Upper lobe of right lung (tissue), 1 donor: Measurements from ENCODE around the gene PARD3B. TPM values are rescaled to one million over a fixed set of nuclear protein-coding genes. Genes with fewer than 3 reads are reported as not detected.

Source experiments
- ATAC-seq: fragments of 200-7000 bp; cut with Tn5 transposase; one replicate; pipeline ENCODE4 v1.9.1; 2020; ENCODE audit warnings: mild to moderate bottlenecking, moderate library complexity
- DNase-seq: peaks from one replicate; pipeline ENCODE4 v3.0.0-alpha.2; 2020
- H3K27ac ChIP-seq: fragments of 200-600 bp; one replicate; pipeline ENCODE4 v1.8.0; 2022
- H3K27me3 ChIP-seq: fragments of 200-600 bp; one replicate; pipeline ENCODE4 v1.8.0; 2022; ENCODE audit warnings: mild to moderate bottlenecking
- H3K36me3 ChIP-seq: fragments of 200-600 bp; one replicate; pipeline ENCODE4 v1.8.0; 2022
- H3K4me1 ChIP-seq: fragments of 200-600 bp; one replicate; pipeline ENCODE4 v1.8.0; 2022
- H3K4me3 ChIP-seq: fragments of 200-600 bp; one replicate; pipeline ENCODE4 v1.8.0; 2022; ENCODE audit warnings: mild to moderate bottlenecking
- H3K9me3 ChIP-seq: fragments of 200-600 bp; one replicate; pipeline ENCODE4 v1.8.0; 2022
- intact Hi-C: fragments of 100-400 bp; cut with DNase I; formaldehyde crosslinking; loops from one replicate; pipeline ENCODE4 v1.11.0; 2022
- total RNA-seq: library from RNA; stranded (reverse); fragmentation: NEBNext Ultra II Directional; extraction: Animal tissue kit (Norgen Biotek cat#: 25700); gene quantifications from one replicate; pipeline ENCODE4 v1.2.1, GENCODE V29; 2021
- TF ChIP-seq, protein P1 (sequence below): fragments of 200-600 bp; IDR thresholded peaks from one replicate; pipeline ENCODE4 v1.8.0; 2022; ENCODE audit warnings: antibody characterized with exemption
- donor health status: DM: no; HTN: yes; CAD: no; lungs with severe emphysema.

The PARD3B gene
- total RNA-seq, 1 donor from 2014 or later, result 32.5 TPM

DNA sequence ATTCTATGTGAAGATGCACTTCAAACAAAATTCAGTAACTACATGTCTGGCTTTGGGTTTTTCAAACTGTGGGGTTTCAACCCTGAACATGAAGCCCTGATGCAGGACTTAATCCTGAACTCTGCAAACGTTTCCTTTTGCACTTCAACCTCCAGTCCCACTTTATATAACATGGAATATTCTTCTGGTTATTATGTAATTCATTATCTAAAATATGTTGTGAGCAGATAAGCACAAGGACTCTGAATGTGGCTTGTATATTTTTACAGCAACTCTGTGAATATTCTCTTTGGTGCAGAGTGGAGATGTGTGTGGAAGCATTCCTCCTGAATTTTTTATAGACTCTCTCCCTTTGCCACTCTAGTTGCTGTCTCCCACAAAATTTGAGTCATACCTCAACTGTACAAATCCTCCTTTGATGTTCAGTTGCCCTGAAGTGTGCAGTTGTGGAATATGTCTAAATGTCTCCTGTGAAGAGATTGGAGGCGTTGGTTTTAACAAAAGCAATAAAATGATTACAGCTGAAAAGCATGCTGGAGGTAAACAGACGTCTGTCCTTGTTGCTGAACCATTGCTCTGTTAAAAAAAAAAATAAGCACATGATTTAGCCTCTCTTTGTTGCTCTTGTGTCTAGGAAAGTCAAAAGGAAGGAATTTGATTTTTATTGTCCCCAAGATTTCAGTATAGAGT lies 931.9 kb downstream of the PARD3B start:
- no peaks in the 10 kb centered on the region for H3K36me3 ChIP-seq
- no peaks in the 10 kb centered on the region for H3K9me3 ChIP-seq
- TF ChIP-seq, protein P1, sequence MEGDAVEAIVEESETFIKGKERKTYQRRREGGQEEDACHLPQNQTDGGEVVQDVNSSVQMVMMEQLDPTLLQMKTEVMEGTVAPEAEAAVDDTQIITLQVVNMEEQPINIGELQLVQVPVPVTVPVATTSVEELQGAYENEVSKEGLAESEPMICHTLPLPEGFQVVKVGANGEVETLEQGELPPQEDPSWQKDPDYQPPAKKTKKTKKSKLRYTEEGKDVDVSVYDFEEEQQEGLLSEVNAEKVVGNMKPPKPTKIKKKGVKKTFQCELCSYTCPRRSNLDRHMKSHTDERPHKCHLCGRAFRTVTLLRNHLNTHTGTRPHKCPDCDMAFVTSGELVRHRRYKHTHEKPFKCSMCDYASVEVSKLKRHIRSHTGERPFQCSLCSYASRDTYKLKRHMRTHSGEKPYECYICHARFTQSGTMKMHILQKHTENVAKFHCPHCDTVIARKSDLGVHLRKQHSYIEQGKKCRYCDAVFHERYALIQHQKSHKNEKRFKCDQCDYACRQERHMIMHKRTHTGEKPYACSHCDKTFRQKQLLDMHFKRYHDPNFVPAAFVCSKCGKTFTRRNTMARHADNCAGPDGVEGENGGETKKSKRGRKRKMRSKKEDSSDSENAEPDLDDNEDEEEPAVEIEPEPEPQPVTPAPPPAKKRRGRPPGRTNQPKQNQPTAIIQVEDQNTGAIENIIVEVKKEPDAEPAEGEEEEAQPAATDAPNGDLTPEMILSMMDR, result no peak
- H3K27ac ChIP-seq, result no peak overlapping the region
- intact Hi-C loops, result no loop called here
- no peak overlapping the region for H3K4me3 ChIP-seq
- no peak for DNase-seq
- no peaks in the 10 kb centered on the region for H3K4me1 ChIP-seq
- no peak for ATAC-seq
- H3K27me3 ChIP-seq, result no peaks in the 10 kb centered on the region

DNA sequence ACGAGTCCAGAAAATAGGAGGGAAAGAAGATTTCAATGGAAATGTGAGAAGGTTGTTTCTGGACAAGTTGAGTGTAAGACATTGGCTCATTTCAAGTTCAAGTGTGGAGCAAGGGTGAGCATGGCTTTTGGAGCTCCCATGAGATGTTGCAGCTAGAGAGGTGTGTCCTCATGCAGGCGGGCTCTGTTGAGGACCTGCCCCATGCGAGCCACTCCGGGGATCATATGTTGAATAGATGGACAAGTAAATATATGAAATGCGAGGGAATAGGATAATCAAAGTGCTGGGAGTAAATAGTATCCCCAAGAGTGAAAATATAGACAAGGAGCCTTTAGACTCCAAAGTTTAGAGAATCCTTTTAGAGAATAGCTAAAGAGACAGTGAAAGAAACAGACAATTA lies 936.6 kb downstream of the PARD3B start:
- intact Hi-C loops, result no loop called here
- no peak overlapping the region for H3K4me3 ChIP-seq
- TF ChIP-seq, protein P1, result no peak
- ATAC-seq (no peak), DNase-seq (no peak)
- H3K4me1 ChIP-seq, result no peaks in the 10 kb centered on the region
- no peak overlapping the region for H3K27ac ChIP-seq
- no peaks in the 10 kb centered on the region for H3K36me3 ChIP-seq
- no peaks in the 10 kb centered on the region for H3K27me3 ChIP-seq
- no peaks in the 10 kb centered on the region for H3K9me3 ChIP-seq

DNA sequence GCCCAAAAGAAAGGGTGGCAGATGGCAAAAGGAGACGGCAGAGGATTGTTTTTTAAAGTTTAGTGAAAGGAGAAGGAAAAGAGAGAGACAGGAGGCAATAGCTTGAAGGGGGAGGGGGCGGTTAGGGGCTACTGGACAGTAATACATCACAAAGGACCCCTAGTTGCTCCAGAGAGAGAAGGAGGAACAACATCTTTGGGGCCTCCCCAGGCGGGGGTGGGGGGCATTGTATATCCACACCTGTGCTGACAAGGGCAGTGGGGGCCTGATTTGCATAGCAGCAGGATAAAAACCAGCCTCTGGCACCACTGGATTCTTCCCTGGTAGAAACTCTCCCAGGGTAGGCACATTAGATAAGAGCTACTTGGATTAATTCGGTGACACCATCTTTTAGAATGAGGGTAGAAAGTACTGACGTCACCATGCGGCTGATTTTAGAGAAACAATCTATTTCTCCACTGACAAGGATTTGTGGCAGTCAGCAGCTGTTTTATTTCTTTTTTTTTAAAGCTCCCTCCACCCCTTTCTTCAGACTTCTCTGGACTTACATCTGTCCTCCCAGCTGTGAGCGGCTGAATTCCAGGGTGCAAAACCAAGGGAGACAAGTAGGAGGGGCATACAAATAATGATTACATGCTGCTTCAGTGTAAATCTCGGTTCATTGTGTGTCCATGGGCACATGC lies 937.3 kb downstream of the PARD3B start:
- DNase-seq (no peak), ATAC-seq (no peak)
- H3K27ac ChIP-seq, result no peak overlapping the region
- no peaks in the 10 kb centered on the region for H3K9me3 ChIP-seq
- TF ChIP-seq, protein P1, result no peak
- H3K4me1 ChIP-seq, result no peaks in the 10 kb centered on the region
- intact Hi-C loops, result no loop called here
- H3K27me3 ChIP-seq, result no peaks in the 10 kb centered on the region
- H3K4me3 ChIP-seq, result no peak overlapping the region
- no peaks in the 10 kb centered on the region for H3K36me3 ChIP-seq

DNA sequence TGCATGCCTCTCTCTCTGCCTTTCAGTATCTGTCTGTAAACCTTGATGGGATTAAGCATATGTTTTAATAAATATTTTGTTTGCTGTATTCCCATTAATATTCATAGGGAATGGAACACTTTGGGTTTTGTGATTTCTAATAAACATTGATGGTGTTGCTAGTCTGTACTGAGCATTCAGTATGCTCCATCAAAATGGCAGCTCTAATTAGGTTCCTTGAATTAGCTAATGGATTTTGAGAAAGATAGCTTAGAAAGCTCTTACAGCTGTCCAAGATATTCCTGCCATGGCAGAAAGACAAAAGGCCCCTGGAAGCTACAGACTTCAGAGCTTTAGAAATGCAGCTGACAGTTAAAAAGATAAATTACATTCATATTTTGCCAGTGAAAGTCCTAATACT lies 937.8 kb downstream of the PARD3B start:
- Histone ChIP-seq H3K36me3 (no peaks in the 10 kb centered on the region), H3K9me3 (no peaks in the 10 kb centered on the region), H3K4me3 (no peak overlapping the region), H3K27me3 (no peaks in the 10 kb centered on the region), H3K4me1 (no peaks in the 10 kb centered on the region), H3K27ac (no peak overlapping the region)
- TF ChIP-seq, protein P1, result no peak
- intact Hi-C loops, result no loop called here
- DNase-seq (no peak), ATAC-seq (no peak)

DNA sequence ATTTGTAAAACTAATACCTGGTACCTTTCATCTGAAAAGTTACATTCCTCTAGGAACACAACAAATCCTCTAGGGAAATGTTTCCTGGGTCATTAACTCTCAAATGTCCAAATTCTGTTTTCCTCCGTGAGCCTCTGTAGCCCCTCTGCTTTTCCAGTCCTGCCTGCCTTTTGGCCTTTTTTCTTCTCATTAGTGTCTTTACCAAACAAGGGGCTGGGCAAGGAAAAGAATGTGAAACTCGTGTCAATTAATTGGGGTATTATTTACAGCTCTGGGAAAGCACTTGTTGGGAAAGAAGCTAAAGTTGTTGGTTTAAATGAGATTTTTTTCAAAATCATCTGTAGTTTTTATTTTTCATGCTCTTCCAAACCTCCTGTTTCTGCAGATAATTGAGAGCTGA lies 938.9 kb downstream of the PARD3B start:
- no peaks in the 10 kb centered on the region for H3K27me3 ChIP-seq
- TF ChIP-seq, protein P1, result no peak
- DNase-seq (no peak), ATAC-seq (no peak)
- no peaks in the 10 kb centered on the region for H3K4me1 ChIP-seq
- intact Hi-C loops, result no loop called here
- H3K36me3 ChIP-seq, result no peaks in the 10 kb centered on the region
- H3K27ac ChIP-seq, result no peak overlapping the region
- H3K4me3 ChIP-seq, result no peak overlapping the region
- no peaks in the 10 kb centered on the region for H3K9me3 ChIP-seq
